Smooth muscle cell of the pulmonary artery (primary cell): ENCODE data around the gene HHATL. TPM values are rescaled to one million over a fixed set of nuclear protein-coding genes. Genes with fewer than 3 reads are reported as not detected.

Source experiments
- total RNA-seq: library from RNA; depleted of rRNA; stranded (reverse); fragments of >200 nt; gene quantifications from 2 replicates; pipeline ENCODE4 v1.2.3, GENCODE V29; 2014

HHATL gene, protein sequence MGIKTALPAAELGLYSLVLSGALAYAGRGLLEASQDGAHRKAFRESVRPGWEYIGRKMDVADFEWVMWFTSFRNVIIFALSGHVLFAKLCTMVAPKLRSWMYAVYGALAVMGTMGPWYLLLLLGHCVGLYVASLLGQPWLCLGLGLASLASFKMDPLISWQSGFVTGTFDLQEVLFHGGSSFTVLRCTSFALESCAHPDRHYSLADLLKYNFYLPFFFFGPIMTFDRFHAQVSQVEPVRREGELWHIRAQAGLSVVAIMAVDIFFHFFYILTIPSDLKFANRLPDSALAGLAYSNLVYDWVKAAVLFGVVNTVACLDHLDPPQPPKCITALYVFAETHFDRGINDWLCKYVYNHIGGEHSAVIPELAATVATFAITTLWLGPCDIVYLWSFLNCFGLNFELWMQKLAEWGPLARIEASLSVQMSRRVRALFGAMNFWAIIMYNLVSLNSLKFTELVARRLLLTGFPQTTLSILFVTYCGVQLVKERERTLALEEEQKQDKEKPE
- total RNA-seq = not detected in 2 replicates

GRCh38 chr3:42702066-42702951, at the start of gene HHATL:
Gene HHATL, minus strand, starts transcription at chr3:42702798. Its CDS starts 1,972 bp downstream, at chr3:42700826.

GRCh38 chr3:42685363-42685881, 17.2 kb downstream of the HHATL start, which contains the start of gene KLHL40:
Gene KLHL40, plus strand, starts transcription at chr3:42685537. Its CDS starts 82 bp downstream, at chr3:42685619.

GRCh38 chr3:42653560-42654330, 48.9 kb downstream of the HHATL start, which contains the start of gene ZBTB47:
Gene ZBTB47, plus strand, starts transcription at chr3:42653697. Its CDS starts 4,659 bp downstream, at chr3:42658356.

Other genes starting within 250 kb of the HHATL start
- gene VIPR1, start 200.2 kb downstream of the HHATL start, total RNA-seq = 2.2 and 8.3 TPM in 2 replicates
- 65.0 and 74.0 TPM in 2 replicates for gene SEC22C, start 120.8 kb downstream of the HHATL start, total RNA-seq
- 8.5 and 9.9 TPM in 2 replicates for gene SS18L2, start 111.9 kb downstream of the HHATL start, total RNA-seq
- 43.9 and 48.9 TPM in 2 replicates for gene NKTR, start 102.1 kb downstream of the HHATL start, total RNA-seq
- gene ZBTB47, start 49.1 kb downstream of the HHATL start, total RNA-seq = 50.5 and 59.8 TPM in 2 replicates
- not detected in 2 replicates for gene KLHL40, start 17.3 kb downstream of the HHATL start, total RNA-seq
- 0.26 and 0.36 TPM in 2 replicates for gene CCDC13, start 70.5 kb upstream of the HHATL start, total RNA-seq
- 88.6 and 93.4 TPM in 2 replicates for gene HIGD1A, start 101.7 kb upstream of the HHATL start, total RNA-seq
- gene ACKR2, start 106.6 kb upstream of the HHATL start, total RNA-seq = 0.20 and 0.40 TPM in 2 replicates
- gene CYP8B1, start 173.1 kb upstream of the HHATL start, total RNA-seq = not detected in 2 replicates
- gene ZNF662, start 203.3 kb upstream of the HHATL start, total RNA-seq = 0.59 and 2.3 TPM in 2 replicates